ENCODE results near the gene MLH1. TPM values are rescaled to one million over a fixed set of nuclear protein-coding genes. Genes with fewer than 3 reads are reported as not detected.
A peak's percentile ranks its signal among the peaks of the same experiment; 100 is the strongest.
"Not testable (repeated sequence)": the region's sequence is repeated elsewhere in the genome, so short reads cannot be mapped to it uniquely, and the experiment has no call there.

MLH1 gene
- total RNA-seq, 1 experiment from 2014 or later: 79.7 TPM

DNA sequence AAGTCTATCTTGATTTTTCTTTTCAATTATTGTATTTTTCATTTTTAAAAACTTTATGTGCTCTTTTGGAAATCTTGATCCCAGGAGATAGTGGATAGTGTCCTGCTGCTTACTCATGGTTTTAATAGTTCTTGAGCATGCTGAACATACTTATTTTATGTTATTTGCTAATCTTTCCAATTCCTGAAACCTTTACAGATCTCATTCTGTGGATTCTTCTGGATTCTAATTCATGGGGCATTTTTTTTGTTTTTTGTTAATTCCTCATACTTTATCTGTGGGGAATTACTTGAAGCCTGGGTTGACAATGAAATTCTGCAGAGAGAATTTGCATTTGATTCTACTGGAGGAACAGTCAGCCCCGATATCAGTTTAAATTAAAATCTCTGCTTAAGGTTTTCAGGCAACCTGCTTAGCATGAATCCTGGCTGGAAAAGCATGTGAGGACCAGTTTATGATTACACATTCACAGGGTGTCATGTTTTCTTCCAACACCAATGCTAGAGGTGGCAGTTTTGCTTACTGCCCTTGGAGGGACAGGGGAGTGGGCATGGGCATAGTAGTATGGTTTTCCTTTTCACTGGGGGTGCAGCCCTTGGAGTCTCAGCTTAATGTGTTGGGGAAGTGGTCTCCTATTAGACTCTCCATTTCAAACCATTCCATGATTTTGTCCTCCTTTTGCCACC, 46.0 kb downstream of the MLH1 start:
- no TSS peak for BruUV-seq (replicated peaks)
- no peak overlapping the region for H2AFZ ChIP-seq (ENCODE audit: low read length)
- H3K4me2 ChIP-seq (ENCODE audit: low read length): no peak overlapping the region
- intact Hi-C loops (cut with micrococcal nuclease): no loop called here
- H3F3A ChIP-seq (ENCODE audit: low read length, unreplicated experiment): no peaks in the 10 kb centered on the region
- no peaks in the 10 kb centered on the region for H4K20me1 ChIP-seq (ENCODE audit: low read length)
- CTCF ChIA-PET: no interaction called here
- TF ChIP-seq EZH2 (IDR thresholded peaks at IDR 0.05; ENCODE audit: low read length, unreplicated experiment): no peak
- TF ChIP-seq EZH2phosphoT487 (IDR thresholded peaks at IDR 0.05; ENCODE audit: borderline replicate concordance, low read length): no peak
- TF ChIP-seq, protein P1, sequence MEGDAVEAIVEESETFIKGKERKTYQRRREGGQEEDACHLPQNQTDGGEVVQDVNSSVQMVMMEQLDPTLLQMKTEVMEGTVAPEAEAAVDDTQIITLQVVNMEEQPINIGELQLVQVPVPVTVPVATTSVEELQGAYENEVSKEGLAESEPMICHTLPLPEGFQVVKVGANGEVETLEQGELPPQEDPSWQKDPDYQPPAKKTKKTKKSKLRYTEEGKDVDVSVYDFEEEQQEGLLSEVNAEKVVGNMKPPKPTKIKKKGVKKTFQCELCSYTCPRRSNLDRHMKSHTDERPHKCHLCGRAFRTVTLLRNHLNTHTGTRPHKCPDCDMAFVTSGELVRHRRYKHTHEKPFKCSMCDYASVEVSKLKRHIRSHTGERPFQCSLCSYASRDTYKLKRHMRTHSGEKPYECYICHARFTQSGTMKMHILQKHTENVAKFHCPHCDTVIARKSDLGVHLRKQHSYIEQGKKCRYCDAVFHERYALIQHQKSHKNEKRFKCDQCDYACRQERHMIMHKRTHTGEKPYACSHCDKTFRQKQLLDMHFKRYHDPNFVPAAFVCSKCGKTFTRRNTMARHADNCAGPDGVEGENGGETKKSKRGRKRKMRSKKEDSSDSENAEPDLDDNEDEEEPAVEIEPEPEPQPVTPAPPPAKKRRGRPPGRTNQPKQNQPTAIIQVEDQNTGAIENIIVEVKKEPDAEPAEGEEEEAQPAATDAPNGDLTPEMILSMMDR (conservative IDR thresholded peaks at IDR 0.05; ENCODE audit: low read depth, low read length): no peak
- no peaks in the 10 kb centered on the region for H3K27me3 ChIP-seq (ENCODE audit: low read length)
- peaks cover 13% of the 10 kb centered on the region; the same call in 1 of the 2 replicates for H3K9me3 ChIP-seq (ENCODE audit: low read length)
- ATAC-seq: no peak
- no peak overlapping the region for H3K27ac ChIP-seq (ENCODE audit: low read length)
- no peaks in the 10 kb centered on the region for H3K4me1 ChIP-seq (ENCODE audit: insufficient read depth, low read length)
- peaks cover 49% of the 10 kb centered on the region for H3K36me3 ChIP-seq (ENCODE audit: low read depth, low read length)
- no peak overlapping the region for H3K9ac ChIP-seq (ENCODE audit: low read length)
- no peak for DNase-seq
- no peaks in the 10 kb centered on the region for H3K79me2 ChIP-seq (ENCODE audit: low read length)
- no peaks in the 10 kb centered on the region for H3K9me2 ChIP-seq (replicated peaks; ENCODE audit: low read length)
- POLR2A ChIA-PET (ENCODE audit: unreplicated experiment): no interaction called here
- H3K4me3 ChIP-seq (ENCODE audit: low read length): no peak overlapping the region

DNA sequence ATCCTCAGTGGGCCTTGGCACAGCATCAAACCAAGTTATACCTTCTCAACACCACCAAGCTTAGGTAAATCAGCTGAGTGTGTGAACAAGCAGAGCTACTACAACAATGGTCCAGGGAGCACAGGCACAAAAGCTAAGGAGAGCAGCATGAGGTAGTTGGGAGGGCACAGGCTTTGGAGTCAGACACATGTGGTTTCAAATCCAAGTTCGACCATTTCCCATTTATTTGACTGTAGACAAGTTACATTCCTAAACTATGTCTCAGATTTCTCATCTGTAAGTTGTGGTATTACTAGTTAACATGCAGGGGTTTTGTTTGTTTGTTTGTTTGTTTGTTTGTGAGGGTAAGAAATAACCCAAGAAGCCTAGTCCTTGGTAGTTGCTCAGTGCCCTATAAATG, 46.9 kb downstream of the MLH1 start:
- Histone ChIP-seq H3K27me3 (ENCODE audit: low read length) (no peaks in the 10 kb centered on the region), H3K79me2 (ENCODE audit: low read length) (no peaks in the 10 kb centered on the region), H2AFZ (ENCODE audit: low read length) (no peak overlapping the region), H3F3A (ENCODE audit: low read length, unreplicated experiment) (no peaks in the 10 kb centered on the region), H3K4me1 (ENCODE audit: insufficient read depth, low read length) (no peaks in the 10 kb centered on the region), H3K4me3 (ENCODE audit: low read length) (no peak overlapping the region), H3K27ac (ENCODE audit: low read length) (no peak overlapping the region), H3K4me2 (ENCODE audit: low read length) (no peak overlapping the region), H3K9ac (ENCODE audit: low read length) (no peak overlapping the region), H4K20me1 (ENCODE audit: low read length) (no peaks in the 10 kb centered on the region), H3K36me3 (ENCODE audit: low read depth, low read length) (peaks cover 42% of the 10 kb centered on the region), H3K9me2 (replicated peaks; ENCODE audit: low read length) (no peaks in the 10 kb centered on the region), H3K9me3 (ENCODE audit: low read length) (peaks cover 13% of the 10 kb centered on the region; the same call in 1 of the 2 replicates)
- ChIA-PET CTCF (interaction anchor here (0.6 kb wide), 1 partner anchor 19 kb away, joined by 4 read pairs; no protein-coding TSS in a partner anchor), POLR2A (ENCODE audit: unreplicated experiment) (no interaction called here)
- ATAC-seq (no peak), DNase-seq (no peak)
- TF ChIP-seq, protein P1 (conservative IDR thresholded peaks at IDR 0.05; ENCODE audit: low read depth, low read length): no peak
- TF ChIP-seq EZH2 (IDR thresholded peaks at IDR 0.05; ENCODE audit: low read length, unreplicated experiment) (no peak), EZH2phosphoT487 (IDR thresholded peaks at IDR 0.05; ENCODE audit: borderline replicate concordance, low read length) (no peak)
- BruUV-seq (replicated peaks): no TSS peak
- intact Hi-C loops (cut with micrococcal nuclease): no loop called here

DNA sequence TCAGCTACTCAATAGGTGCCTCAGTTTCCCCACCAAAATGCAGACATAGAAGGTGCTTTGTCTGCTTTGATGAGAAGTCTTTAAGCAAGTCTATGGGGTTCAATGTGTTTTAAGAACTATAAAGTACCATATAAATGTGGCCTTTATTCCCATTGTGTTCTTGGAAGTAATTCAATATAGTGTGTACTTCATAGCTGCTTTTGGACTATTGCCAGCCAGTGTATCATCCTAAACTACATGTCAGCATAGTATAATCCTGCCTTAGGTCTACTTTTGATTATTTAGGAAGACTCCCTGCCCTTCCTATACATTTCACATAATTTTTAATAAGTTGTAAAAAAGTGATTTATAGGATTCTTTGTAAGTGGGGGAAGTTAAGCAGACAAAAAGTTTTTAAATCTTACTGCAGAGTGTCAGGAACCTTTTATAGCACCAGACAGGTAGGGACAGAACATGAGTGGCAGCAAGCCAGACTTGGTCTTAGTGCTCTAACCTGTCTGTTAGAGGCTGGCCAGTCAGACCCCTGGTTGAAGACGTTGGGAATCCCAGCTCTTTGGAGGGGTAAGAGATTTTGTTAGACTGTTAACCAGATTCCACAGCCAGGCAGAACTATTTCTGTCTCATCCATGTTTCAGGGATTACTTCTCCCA, 48.4 kb downstream of the MLH1 start:
- Histone ChIP-seq H3K4me1 (ENCODE audit: insufficient read depth, low read length) (no peaks in the 10 kb centered on the region), H4K20me1 (ENCODE audit: low read length) (no peaks in the 10 kb centered on the region), H3K79me2 (ENCODE audit: low read length) (no peaks in the 10 kb centered on the region), H3K27me3 (ENCODE audit: low read length) (no peaks in the 10 kb centered on the region), H3K27ac (ENCODE audit: low read length) (no peak overlapping the region), H3K9me3 (ENCODE audit: low read length) (no peaks in the 10 kb centered on the region), H3K9me2 (replicated peaks; ENCODE audit: low read length) (no peaks in the 10 kb centered on the region), H3K9ac (ENCODE audit: low read length) (no peak overlapping the region), H3F3A (ENCODE audit: low read length, unreplicated experiment) (no peaks in the 10 kb centered on the region), H3K4me2 (ENCODE audit: low read length) (no peak overlapping the region), H3K4me3 (ENCODE audit: low read length) (no peak overlapping the region), H2AFZ (ENCODE audit: low read length) (no peak overlapping the region), H3K36me3 (ENCODE audit: low read depth, low read length) (peaks cover 28% of the 10 kb centered on the region)
- 0 out of 2 replicates have a peak, but pooled peaks have one; percentile 22 for ATAC-seq
- TF ChIP-seq, protein P1 (conservative IDR thresholded peaks at IDR 0.05; ENCODE audit: low read depth, low read length): no peak
- TF ChIP-seq EZH2 (IDR thresholded peaks at IDR 0.05; ENCODE audit: low read length, unreplicated experiment) (no peak), EZH2phosphoT487 (IDR thresholded peaks at IDR 0.05; ENCODE audit: borderline replicate concordance, low read length) (no peak)
- BruUV-seq (replicated peaks): no TSS peak
- intact Hi-C loops (cut with micrococcal nuclease): no loop called here
- ChIA-PET POLR2A (ENCODE audit: unreplicated experiment) (no interaction called here), CTCF (no interaction called here)
- DNase-seq: no peak

DNA sequence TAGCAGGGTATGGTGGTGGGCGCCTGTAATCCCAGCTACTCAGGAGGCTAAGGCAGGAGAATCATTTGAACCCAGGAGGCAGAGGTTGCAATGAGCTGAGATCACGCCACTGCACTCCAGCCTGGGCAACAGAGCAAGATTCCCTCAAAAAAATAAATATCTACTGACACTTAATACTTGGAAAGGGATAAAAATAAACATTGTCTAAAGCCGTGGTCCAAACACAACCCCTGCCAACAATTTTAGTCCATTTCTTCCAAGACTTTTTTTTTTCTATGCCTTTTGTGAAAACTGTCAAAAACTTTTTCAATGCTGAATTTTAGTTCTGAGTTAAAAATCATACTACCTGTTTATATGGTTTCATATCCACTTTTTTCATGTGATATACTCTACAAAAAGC, 49.4 kb downstream of the MLH1 start:
- POLR2A ChIA-PET (ENCODE audit: unreplicated experiment); CTCF ChIA-PET; H3K4me3 ChIP-seq (ENCODE audit: low read length); H4K20me1 ChIP-seq (ENCODE audit: low read length); H3K4me2 ChIP-seq (ENCODE audit: low read length); ATAC-seq; H3K79me2 ChIP-seq (ENCODE audit: low read length); H3K9ac ChIP-seq (ENCODE audit: low read length); H2AFZ ChIP-seq (ENCODE audit: low read length); H3F3A ChIP-seq (ENCODE audit: low read length, unreplicated experiment); DNase-seq; H3K27me3 ChIP-seq (ENCODE audit: low read length); intact Hi-C loops (cut with micrococcal nuclease); H3K4me1 ChIP-seq (ENCODE audit: insufficient read depth, low read length); H3K9me3 ChIP-seq (ENCODE audit: low read length); H3K27ac ChIP-seq (ENCODE audit: low read length); BruUV-seq (replicated peaks); H3K9me2 ChIP-seq (replicated peaks; ENCODE audit: low read length): not testable (repeated sequence)
- H3K36me3 ChIP-seq (ENCODE audit: low read depth, low read length): peaks cover 31% of the 10 kb centered on the region

Data from PC-3 (cell line).